Lower leg skin (tissue), 3 donors: Measurements from ENCODE around the gene CCDC191.

Source experiments
- CTCF ChIP-seq, 3 donors: fragments of 450-650 bp; IDR thresholded peaks; one replicate each; pipeline ENCODE4 v1.5.1; 2016; ENCODE audit warnings: antibody characterized with exemption in 3 of 3, mild to moderate bottlenecking in 3 of 3, moderate library complexity in 2 of 3
- POLR2A ChIP-seq, 2 donors: fragments of 450-650 bp; IDR thresholded peaks; one replicate each; pipeline ENCODE4 v1.6.1; 2016 to 2017; ENCODE audit warnings: antibody characterized with exemption in 2 of 2, mild to moderate bottlenecking in 1 of 2, moderate library complexity in 1 of 2

GRCh38 chr3:113914646-113915045 lies 141.7 kb downstream of the CCDC191 start:
- no peak for TF ChIP-seq POLR2A (IDR thresholded peaks at IDR 0.05)
- TF ChIP-seq CTCF (IDR thresholded peaks at IDR 0.05), result no peak
